HG03575 (cell line): ENCODE results near the gene MT1HL1.
"Not testable (repeated sequence)": the region's sequence is repeated elsewhere in the genome, so short reads cannot be mapped to it uniquely, and the experiment has no call there.

Experiments used
- ATAC-seq: cut with Tn5 transposase; IDR thresholded peaks from one replicate; pipeline ENCODE4 v1.9.1; 2021; ENCODE audit not compliant: unreplicated experiment, insufficient number of reproducible peaks, low FRiP score; ENCODE audit errors: extremely low read depth

The MT1HL1 gene

GRCh38 chr1:236982380-236982779, 21.9 kb downstream of the MT1HL1 start:
- no peak for ATAC-seq

DNA sequence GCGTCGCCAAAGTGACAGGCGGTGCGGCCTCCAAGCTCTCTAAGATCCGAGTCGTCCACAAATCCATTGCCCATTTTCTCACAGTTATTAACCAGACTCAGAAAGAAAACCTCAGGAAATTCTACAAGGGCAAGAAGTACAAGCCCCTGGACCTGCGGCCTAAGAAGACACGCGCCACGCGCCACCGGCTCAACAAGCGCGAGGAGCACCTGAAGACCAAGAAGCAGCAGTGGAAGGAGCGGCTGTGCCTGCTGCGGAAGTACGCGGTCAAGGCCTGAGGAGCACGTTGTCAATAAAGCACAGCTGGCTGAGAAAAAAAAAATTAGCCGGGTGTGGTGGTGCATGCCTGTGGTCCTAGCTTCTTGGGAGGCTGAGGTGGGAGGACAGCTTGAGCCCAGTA, 22.8 kb downstream of the MT1HL1 start:
- ATAC-seq = not testable (repeated sequence)

DNA sequence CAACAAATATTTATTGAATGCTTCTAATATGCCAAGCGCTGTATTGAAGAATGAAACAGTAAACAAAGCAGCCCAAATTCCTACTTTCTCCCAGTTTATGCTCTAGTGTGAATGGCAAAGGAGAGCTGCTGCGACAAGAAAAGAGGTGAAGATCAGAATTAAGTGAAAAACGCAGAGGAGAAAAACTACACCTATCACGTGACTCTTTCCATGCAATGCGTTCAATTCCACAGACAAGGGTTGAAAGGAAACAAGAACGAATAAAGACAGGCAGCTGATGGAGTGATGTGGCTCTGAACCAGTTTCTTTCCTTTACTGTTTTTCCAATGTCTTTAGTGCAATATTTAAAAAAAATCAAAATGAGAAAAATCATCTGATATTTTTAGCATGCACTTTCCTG, 23.6 kb downstream of the MT1HL1 start:
- ATAC-seq = no peak

DNA sequence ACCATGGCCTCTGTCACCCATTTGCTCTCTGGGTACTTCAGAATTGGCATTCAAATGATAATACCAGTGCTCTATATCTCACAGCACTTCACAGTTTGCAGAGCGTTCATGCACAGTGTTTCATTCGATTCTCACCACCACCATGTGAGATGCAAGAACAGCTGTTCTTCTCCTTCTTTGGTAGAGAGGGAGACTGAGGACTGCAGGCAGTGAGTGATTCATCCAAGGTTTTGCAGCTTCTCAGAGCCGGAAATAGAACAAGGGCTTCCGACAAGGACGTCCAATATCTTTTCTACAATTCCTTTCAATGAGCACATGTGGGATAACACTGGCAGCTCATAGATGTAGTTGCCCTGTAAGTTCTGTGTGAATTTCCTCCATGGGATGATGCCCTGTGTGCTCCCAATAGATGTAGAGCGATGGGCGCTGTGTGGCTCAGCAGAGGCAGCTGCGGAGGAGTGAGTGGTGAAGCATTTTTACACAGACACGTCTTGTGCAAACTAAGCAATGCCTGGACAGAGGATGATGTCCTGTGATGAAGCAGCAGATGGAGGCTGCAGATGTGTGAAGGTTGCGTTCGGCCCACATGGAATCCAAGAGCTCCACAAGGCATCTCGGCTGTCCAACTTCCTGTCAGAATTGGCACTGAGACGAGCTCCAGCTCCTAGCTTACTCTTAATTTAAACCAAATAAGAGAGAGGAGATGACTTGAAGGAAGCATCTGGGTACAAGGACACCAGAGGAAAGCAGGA, 24.9 kb downstream of the MT1HL1 start:
- no peak for ATAC-seq

- no peak for ATAC-seq
These were observed 25.5 kb downstream of the MT1HL1 start for GRCh38 chr1:236978740-236979139.

GRCh38 chr1:236975461-236975860, 28.8 kb downstream of the MT1HL1 start:
- ATAC-seq = no peak

GRCh38 chr1:236974025-236974424, 30.2 kb downstream of the MT1HL1 start:
- ATAC-seq = not testable (repeated sequence)

GRCh38 chr1:236966636-236967035, 37.6 kb downstream of the MT1HL1 start:
- ATAC-seq = no peak

DNA sequence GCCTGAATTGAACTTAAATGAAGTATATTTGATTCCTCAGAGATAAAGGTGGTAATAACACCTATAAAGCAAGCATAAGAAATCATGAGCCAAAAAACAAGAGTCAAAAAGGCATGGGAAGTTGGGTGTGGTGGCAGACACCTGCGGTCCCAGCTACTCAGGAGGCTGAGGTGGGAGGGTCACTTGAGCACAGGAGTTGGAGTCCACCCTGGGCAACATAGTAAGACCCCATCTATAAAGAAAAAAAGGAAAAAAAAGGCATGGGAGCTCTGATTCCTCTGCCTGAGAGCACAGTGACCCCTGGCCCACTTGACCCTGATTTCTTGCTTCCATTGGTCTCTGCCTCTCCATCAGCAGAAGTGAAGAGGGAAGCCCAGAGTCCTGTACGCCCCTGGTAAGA, 40.3 kb downstream of the MT1HL1 start:
- ATAC-seq = no peak

- no peak for ATAC-seq
These were observed 45.1 kb downstream of the MT1HL1 start for GRCh38 chr1:236959112-236959511.

DNA sequence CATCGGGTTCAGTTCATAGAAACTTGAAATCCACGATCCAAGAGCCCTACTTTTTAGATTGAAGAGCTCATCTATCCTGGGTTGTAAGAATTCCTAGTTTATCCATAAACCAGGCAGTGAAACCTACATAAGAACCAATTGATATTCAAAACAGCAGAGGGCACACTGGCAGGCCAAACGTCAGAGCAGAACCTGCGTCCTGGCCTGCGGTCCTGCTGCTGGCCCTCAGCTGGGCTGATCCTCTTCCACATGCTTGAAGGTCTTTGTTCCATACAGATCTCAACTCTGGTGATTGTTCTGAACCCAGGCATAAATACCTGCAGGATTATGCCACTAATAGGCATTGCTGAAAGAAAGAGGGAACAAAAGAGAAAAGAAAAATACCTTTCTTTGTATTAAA, 47.0 kb downstream of the MT1HL1 start:
- no peak for ATAC-seq
